GM12874 (cell line): ENCODE data around the gene RNF182.

Experiments used
- CTCF ChIP-seq: IDR thresholded peaks from 2 replicates; pipeline ENCODE4 v1.5.1; 2011; ENCODE audit warnings: low read depth, mild to moderate bottlenecking, control low read depth, low read length, moderate library complexity; ENCODE audit not compliant: insufficient read depth

RNF182 gene

GRCh38 chr6:13929196-13929595 lies 4.4 kb downstream of the RNF182 start:
- TF ChIP-seq CTCF, result no peak

- TF ChIP-seq CTCF, result no peak
Observed at GRCh38 chr6:13931797-13932402, 7.1 kb downstream of the RNF182 start.

- TF ChIP-seq CTCF, result no peak
Observed at GRCh38 chr6:13932785-13933184, 8.0 kb downstream of the RNF182 start.

GRCh38 chr6:13934721-13935120 lies 10.0 kb downstream of the RNF182 start:
- TF ChIP-seq CTCF, result no peak

GRCh38 chr6:13935190-13935880 lies 10.6 kb downstream of the RNF182 start:
- no peak for TF ChIP-seq CTCF

GRCh38 chr6:13941902-13942301 lies 17.1 kb downstream of the RNF182 start:
- TF ChIP-seq CTCF, result no peak

GRCh38 chr6:13943943-13944342 lies 19.2 kb downstream of the RNF182 start:
- TF ChIP-seq CTCF, result no peak
